Esophagus squamous epithelium (tissue), 4 donors: ENCODE data around the gene APOL1.

Experiments
- POLR2A ChIP-seq, 4 donors: fragments of 450-650 bp; IDR thresholded peaks; one replicate each; pipeline ENCODE4 v1.6.1; 2017; ENCODE audit warnings: antibody characterized with exemption in 4 of 4, mild to moderate bottlenecking in 4 of 4, moderate library complexity in 3 of 4
- TF ChIP-seq, protein P1 (sequence below), 6 experiments: fragments of 450-650 bp in 4 of 6; fragments of 200-600 bp in 2 of 6; sonication (generic) in 2 of 6; IDR thresholded peaks; one replicate each; pipeline ENCODE4 v1.5.1; 2016 to 2019; ENCODE audit warnings: antibody characterized with exemption in 6 of 6, mild to moderate bottlenecking in 4 of 6, moderate library complexity in 4 of 6

DNA sequence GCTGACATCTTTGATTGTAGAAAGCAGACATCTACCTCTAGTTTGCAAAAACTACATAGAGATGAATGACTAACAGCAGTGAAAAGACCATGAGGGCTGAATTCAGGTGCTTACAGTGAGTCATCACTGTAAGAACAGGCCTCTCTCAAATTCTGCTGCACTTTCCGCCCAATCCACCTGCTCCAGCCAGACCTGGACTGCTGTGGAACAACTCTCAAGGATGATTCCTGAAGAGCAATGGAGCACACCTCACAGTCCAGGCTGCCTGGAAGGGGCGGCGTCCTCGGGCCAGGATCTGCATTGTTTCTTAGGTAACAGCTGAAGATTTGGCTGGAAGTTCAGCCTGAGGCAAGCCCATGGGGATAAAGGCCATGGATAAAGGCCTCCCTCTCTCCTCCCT is 28.7 kb upstream of the APOL1 start:
- no peak for TF ChIP-seq POLR2A (IDR thresholded peaks at IDR 0.05)
- TF ChIP-seq, protein P1, sequence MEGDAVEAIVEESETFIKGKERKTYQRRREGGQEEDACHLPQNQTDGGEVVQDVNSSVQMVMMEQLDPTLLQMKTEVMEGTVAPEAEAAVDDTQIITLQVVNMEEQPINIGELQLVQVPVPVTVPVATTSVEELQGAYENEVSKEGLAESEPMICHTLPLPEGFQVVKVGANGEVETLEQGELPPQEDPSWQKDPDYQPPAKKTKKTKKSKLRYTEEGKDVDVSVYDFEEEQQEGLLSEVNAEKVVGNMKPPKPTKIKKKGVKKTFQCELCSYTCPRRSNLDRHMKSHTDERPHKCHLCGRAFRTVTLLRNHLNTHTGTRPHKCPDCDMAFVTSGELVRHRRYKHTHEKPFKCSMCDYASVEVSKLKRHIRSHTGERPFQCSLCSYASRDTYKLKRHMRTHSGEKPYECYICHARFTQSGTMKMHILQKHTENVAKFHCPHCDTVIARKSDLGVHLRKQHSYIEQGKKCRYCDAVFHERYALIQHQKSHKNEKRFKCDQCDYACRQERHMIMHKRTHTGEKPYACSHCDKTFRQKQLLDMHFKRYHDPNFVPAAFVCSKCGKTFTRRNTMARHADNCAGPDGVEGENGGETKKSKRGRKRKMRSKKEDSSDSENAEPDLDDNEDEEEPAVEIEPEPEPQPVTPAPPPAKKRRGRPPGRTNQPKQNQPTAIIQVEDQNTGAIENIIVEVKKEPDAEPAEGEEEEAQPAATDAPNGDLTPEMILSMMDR (IDR thresholded peaks at IDR 0.05), result no peak
